ENCODE results near the gene KATNIP.

The KATNIP gene

DNA sequence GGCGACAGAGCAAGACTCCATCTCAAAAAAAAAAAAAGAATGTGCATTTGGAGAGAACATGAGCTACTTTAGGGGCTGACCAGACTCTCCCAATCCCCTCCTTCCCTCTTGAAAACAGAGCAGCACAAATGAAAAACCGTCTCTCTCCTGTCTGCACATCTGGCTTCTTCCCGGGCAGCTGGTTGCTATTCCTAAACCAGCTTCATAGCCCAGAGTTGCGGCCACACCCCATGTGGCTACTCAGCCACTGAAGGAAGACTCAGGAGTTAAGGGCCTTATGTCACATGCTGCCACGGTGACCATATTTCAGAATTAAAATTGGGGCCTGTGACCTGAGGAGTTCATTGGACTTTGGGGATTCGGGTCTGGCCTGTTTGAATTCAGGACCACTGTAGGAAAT is 48.3 kb downstream of the KATNIP start:
- H3K4ac ChIP-seq (ENCODE audit: low read depth, low read length) = no peak overlapping the region
- H3K4me2 ChIP-seq (ENCODE audit: low read length) = no peak overlapping the region
- H2BK120ac ChIP-seq (ENCODE audit: insufficient read depth, low read length, poor library complexity) = no peak overlapping the region
- H3K79me2 ChIP-seq (ENCODE audit: control insufficient read depth, insufficient read depth, low read length, poor library complexity) = no peaks in the 10 kb centered on the region
- no peak overlapping the region for H2AK5ac ChIP-seq (ENCODE audit: low read length)
- H4K12ac ChIP-seq (ENCODE audit: low read depth, low read length) = no peak overlapping the region
- no peaks in the 10 kb centered on the region for H3K27me3 ChIP-seq (ENCODE audit: insufficient read depth, low read length)
- no CpG with 5 or more reads among the region's 6 CpGs for WGBS (ENCODE audit: extremely low coverage, insufficient coverage, insufficient read length)
- no peaks in the 10 kb centered on the region for H3K79me1 ChIP-seq (ENCODE audit: low read length)
- no peak for DNase-seq
- H2AFZ ChIP-seq (ENCODE audit: insufficient read depth, low read length, poor library complexity) = no peak overlapping the region
- H4K8ac ChIP-seq (ENCODE audit: low read depth, low read length) = no peak overlapping the region
- no peaks in the 10 kb centered on the region for H3K36me3 ChIP-seq (ENCODE audit: control insufficient read depth in 1 of 2, insufficient read depth in 2 of 2, low read length in 2 of 2)
- H3K4me3 ChIP-seq (ENCODE audit: low read depth, low read length) = no peak overlapping the region
- H3K18ac ChIP-seq (ENCODE audit: low read length) = no peak overlapping the region
- H2BK5ac ChIP-seq (ENCODE audit: low read depth, low read length, poor library complexity) = no peak overlapping the region
- peaks cover 0 to 4% of the 10 kb centered on the region in 2 experiments for H3K4me1 ChIP-seq (ENCODE audit: control insufficient read depth in 1 of 2, insufficient read depth in 2 of 2, low read length in 2 of 2)
- no peak overlapping the region for H3K23ac ChIP-seq (ENCODE audit: low read length)
- H3K27ac ChIP-seq (ENCODE audit: low read depth, low read length) = no peak overlapping the region
- no peak overlapping the region for H3K9ac ChIP-seq (ENCODE audit: low read length)
- no peak overlapping the region for H4K91ac ChIP-seq (ENCODE audit: low read depth, low read length)
- no peak overlapping the region for H2BK12ac ChIP-seq (ENCODE audit: low read length)
- no peaks in the 10 kb centered on the region for H3K9me3 ChIP-seq (ENCODE audit: insufficient read depth, low read depth, low read length)
- H3K14ac ChIP-seq (ENCODE audit: low read length) = no peak overlapping the region

DNA sequence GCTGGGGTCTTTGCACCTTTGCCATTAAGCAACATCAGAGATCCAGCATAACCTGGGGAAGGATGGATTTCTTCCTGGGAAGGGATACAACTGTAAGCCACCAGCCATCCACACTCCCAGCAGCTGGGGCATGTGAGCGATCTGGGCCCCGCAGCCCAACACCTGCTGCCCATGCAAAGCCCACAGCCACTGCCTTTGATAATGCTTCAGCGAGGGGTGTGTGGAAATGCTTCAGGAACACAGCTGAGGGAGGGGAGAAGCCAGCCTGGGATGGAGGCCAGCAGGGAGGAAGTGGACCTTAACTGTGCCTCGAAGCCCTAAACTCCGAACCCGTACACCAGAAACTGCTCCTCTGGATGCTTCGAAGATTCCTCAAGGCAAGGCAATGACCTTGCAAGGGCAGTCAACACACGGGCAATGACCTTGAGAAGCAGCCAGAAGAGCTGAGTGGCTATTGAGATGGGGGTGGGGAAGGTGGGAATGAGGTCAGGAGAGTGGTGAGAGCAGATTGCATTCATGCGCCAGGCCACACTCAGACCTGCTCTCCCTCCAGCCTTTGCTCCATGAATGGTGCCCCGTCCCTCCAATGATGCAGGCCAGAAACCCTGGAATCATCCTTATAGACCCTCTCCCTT is 49.1 kb downstream of the KATNIP start:
- Histone ChIP-seq H2AK5ac (ENCODE audit: low read length) (no peak overlapping the region), H2BK5ac (ENCODE audit: low read depth, low read length, poor library complexity) (no peak overlapping the region), H3K9ac (ENCODE audit: low read length) (no peak overlapping the region), H3K23ac (ENCODE audit: low read length) (no peak overlapping the region), H3K4me3 (ENCODE audit: low read depth, low read length) (no peak overlapping the region), H3K79me2 (ENCODE audit: control insufficient read depth, insufficient read depth, low read length, poor library complexity) (no peaks in the 10 kb centered on the region), H3K9me3 (ENCODE audit: insufficient read depth, low read depth, low read length) (no peaks in the 10 kb centered on the region), H4K12ac (ENCODE audit: low read depth, low read length) (no peak overlapping the region), H2AFZ (ENCODE audit: insufficient read depth, low read length, poor library complexity) (no peak overlapping the region), H3K14ac (ENCODE audit: low read length) (no peak overlapping the region), H3K79me1 (ENCODE audit: low read length) (no peaks in the 10 kb centered on the region), H4K8ac (ENCODE audit: low read depth, low read length) (no peak overlapping the region), H3K27me3 (ENCODE audit: insufficient read depth, low read length) (no peaks in the 10 kb centered on the region), H3K18ac (ENCODE audit: low read length) (no peak overlapping the region), H4K91ac (ENCODE audit: low read depth, low read length) (no peak overlapping the region), H2BK12ac (ENCODE audit: low read length) (no peak overlapping the region), H3K4me2 (ENCODE audit: low read length) (no peak overlapping the region), H3K27ac (ENCODE audit: low read depth, low read length) (no peak overlapping the region), H3K36me3 (ENCODE audit: control insufficient read depth in 1 of 2, insufficient read depth in 2 of 2, low read length in 2 of 2) (no peaks in the 10 kb centered on the region), H3K4ac (ENCODE audit: low read depth, low read length) (no peak overlapping the region), H2BK120ac (ENCODE audit: insufficient read depth, low read length, poor library complexity) (no peak overlapping the region), H3K4me1 (ENCODE audit: control insufficient read depth in 1 of 2, insufficient read depth in 2 of 2, low read length in 2 of 2) (peaks cover 0 to 4% of the 10 kb centered on the region in 2 experiments)
- no CpG with 5 or more reads among the region's 10 CpGs for WGBS (ENCODE audit: extremely low coverage, insufficient coverage, insufficient read length)
- DNase-seq = no peak

DNA sequence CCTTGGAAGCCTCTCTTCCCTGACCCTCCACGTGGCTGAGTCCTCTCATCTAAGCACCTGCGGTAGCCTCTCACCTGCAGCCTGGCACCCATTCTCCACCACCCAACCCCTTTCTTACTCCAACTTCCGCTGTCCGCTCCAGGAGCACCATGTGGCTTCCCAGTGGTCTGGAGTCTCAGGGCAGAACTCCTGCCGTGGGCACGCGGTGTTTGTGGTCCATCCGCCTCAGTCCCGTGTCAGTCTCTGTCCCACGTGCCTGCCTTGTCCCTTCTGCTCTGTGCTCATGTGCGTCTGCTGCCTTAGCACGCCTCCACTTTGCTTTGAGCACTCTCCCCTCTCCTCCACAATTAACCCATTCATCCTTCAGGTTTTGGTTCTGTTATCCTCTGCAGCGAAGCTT is 49.7 kb downstream of the KATNIP start:
- H2BK120ac ChIP-seq (ENCODE audit: insufficient read depth, low read length, poor library complexity) = no peak overlapping the region
- no peak overlapping the region for H3K4me3 ChIP-seq (ENCODE audit: low read depth, low read length)
- H3K27ac ChIP-seq (ENCODE audit: low read depth, low read length) = no peak overlapping the region
- H3K4me1 ChIP-seq (ENCODE audit: control insufficient read depth in 1 of 2, insufficient read depth in 2 of 2, low read length in 2 of 2) = peaks cover 0 to 4% of the 10 kb centered on the region in 2 experiments
- H3K9ac ChIP-seq (ENCODE audit: low read length) = no peak overlapping the region
- no peak overlapping the region for H4K8ac ChIP-seq (ENCODE audit: low read depth, low read length)
- no peak overlapping the region for H3K23ac ChIP-seq (ENCODE audit: low read length)
- no peak overlapping the region for H4K12ac ChIP-seq (ENCODE audit: low read depth, low read length)
- no peak overlapping the region for H4K91ac ChIP-seq (ENCODE audit: low read depth, low read length)
- WGBS (ENCODE audit: extremely low coverage, insufficient coverage, insufficient read length) = no CpG with 5 or more reads among the region's 13 CpGs
- no peak overlapping the region for H3K14ac ChIP-seq (ENCODE audit: low read length)
- DNase-seq = no peak
- no peaks in the 10 kb centered on the region for H3K79me1 ChIP-seq (ENCODE audit: low read length)
- no peak overlapping the region for H2AK5ac ChIP-seq (ENCODE audit: low read length)
- no peak overlapping the region for H2BK5ac ChIP-seq (ENCODE audit: low read depth, low read length, poor library complexity)
- no peak overlapping the region for H2AFZ ChIP-seq (ENCODE audit: insufficient read depth, low read length, poor library complexity)
- no peaks in the 10 kb centered on the region for H3K27me3 ChIP-seq (ENCODE audit: insufficient read depth, low read length)
- H3K79me2 ChIP-seq (ENCODE audit: control insufficient read depth, insufficient read depth, low read length, poor library complexity) = no peaks in the 10 kb centered on the region
- no peaks in the 10 kb centered on the region for H3K36me3 ChIP-seq (ENCODE audit: control insufficient read depth in 1 of 2, insufficient read depth in 2 of 2, low read length in 2 of 2)
- H3K4me2 ChIP-seq (ENCODE audit: low read length) = no peak overlapping the region
- H3K18ac ChIP-seq (ENCODE audit: low read length) = no peak overlapping the region
- no peaks in the 10 kb centered on the region for H3K9me3 ChIP-seq (ENCODE audit: insufficient read depth, low read depth, low read length)
- H2BK12ac ChIP-seq (ENCODE audit: low read length) = no peak overlapping the region
- no peak overlapping the region for H3K4ac ChIP-seq (ENCODE audit: low read depth, low read length)
